CD4-positive, CD25-positive, alpha-beta regulatory T cell (primary cell): ENCODE data around the gene SYT7. TPM values are rescaled to one million over a fixed set of nuclear protein-coding genes. Genes with fewer than 3 reads are reported as not detected.

Experiments
- ATAC-seq, 2 donors: fragments of 150-1000 bp; cut with Tn5 transposase; one replicate each; pipeline ENCODE4 v1.10.0; 2021; ENCODE audit warnings: low read depth in 2 of 2, moderate number of reproducible peaks in 2 of 2, moderate library complexity in 1 of 2
- DNase-seq, 3 donors: peaks; one replicate each; pipeline versions ENCODE4 v3.0.0 to v3.0.0-alpha.2; 2012 to 2022; ENCODE audit warnings: mixed read lengths in 1 of 3
- H3K27ac ChIP-seq: one replicate; pipeline ENCODE4 v1.7.0; 2013; ENCODE audit warnings: mild to moderate bottlenecking, low read length; ENCODE audit not compliant: insufficient read depth, poor library complexity, severe bottlenecking
- H3K27me3 ChIP-seq: one replicate; pipeline ENCODE4 v1.7.0; 2013; ENCODE audit warnings: low read length; ENCODE audit not compliant: control insufficient read depth, insufficient read depth
- H3K36me3 ChIP-seq: one replicate; pipeline ENCODE4 v1.7.0; 2013; ENCODE audit warnings: mild to moderate bottlenecking, low read length, moderate library complexity; ENCODE audit not compliant: control insufficient read depth, insufficient read depth
- H3K4me1 ChIP-seq: 2 replicates; pipeline ENCODE4 v1.7.0; 2013; ENCODE audit warnings: mild to moderate bottlenecking, low read length; ENCODE audit not compliant: insufficient read depth, control insufficient read depth, poor library complexity, severe bottlenecking
- H3K4me3 ChIP-seq: one replicate; pipeline ENCODE4 v1.7.0; 2013; ENCODE audit warnings: low read depth, mild to moderate bottlenecking, low read length, moderate library complexity
- H3K9me3 ChIP-seq, 2 experiments: 1 replicate in 1 of 2; 2 replicates in 1 of 2; pipeline ENCODE4 v1.7.0; 2013; ENCODE audit warnings: low read length in 2 of 2, mild to moderate bottlenecking in 1 of 2, moderate library complexity in 1 of 2; ENCODE audit not compliant: control insufficient read depth in 2 of 2
- H3K27ac Mint-ChIP-seq, 3 donors: one replicate each; pipeline ENCODE4 v1.8.0; 2020 to 2022; ENCODE audit warnings: mild to moderate bottlenecking in 3 of 3, mixed read lengths in 3 of 3, moderate library complexity in 2 of 3
- H3K27me3 Mint-ChIP-seq: one replicate; pipeline ENCODE4 v1.8.0; 2022; ENCODE audit warnings: mild to moderate bottlenecking, mixed read lengths
- H3K36me3 Mint-ChIP-seq: one replicate; pipeline ENCODE4 v1.8.0; 2020; ENCODE audit warnings: mixed read lengths
- H3K4me1 Mint-ChIP-seq, 4 donors: one replicate each; pipeline ENCODE4 v1.8.0; 2020 to 2022; ENCODE audit warnings: mixed read lengths in 4 of 4, mild to moderate bottlenecking in 1 of 4
- H3K4me3 Mint-ChIP-seq, 4 donors: one replicate each; pipeline ENCODE4 v1.8.0; 2020 to 2022; ENCODE audit warnings: mild to moderate bottlenecking in 4 of 4, mixed read lengths in 4 of 4, moderate library complexity in 3 of 4
- H3K9me3 Mint-ChIP-seq, 7 donors: one replicate each; pipeline ENCODE4 v1.8.0; 2020 to 2022; ENCODE audit warnings: mixed read lengths in 7 of 7, mild to moderate bottlenecking in 3 of 7, moderate library complexity in 2 of 7
- polyA plus RNA-seq, 4 donors: library from polyadenylated mRNA; unstranded; fragments of 300-500 nt; fragmentation: Illumina TruSeq; gene quantifications; one replicate each; pipeline ENCODE4 v1.2.3, GENCODE V29; 2021
- total RNA-seq: library from RNA; stranded (reverse); gene quantifications from one replicate; pipeline ENCODE4 v1.2.3, GENCODE V29; 2022

The SYT7 gene
- total and polyA plus RNA-seq, 5 donors from 2014 or later: 0.20 TPM; not detected in 4

- Mint-ChIP-seq H3K4me1 (no peaks in the 10 kb centered on the region), H3K27ac (no peak overlapping the region), H3K9me3 (peaks cover 0 to 7% (median 0%) of the 10 kb centered on the region in 7 donors), H3K4me3 (no peak overlapping the region), H3K27me3 (peaks cover 9% of the 10 kb centered on the region), H3K36me3 (no peaks in the 10 kb centered on the region)
- no peaks in the 10 kb centered on the region for H3K4me1 ChIP-seq
- no peak for DNase-seq
- H3K9me3 ChIP-seq: no peaks in the 10 kb centered on the region
- H3K27me3 ChIP-seq: no peaks in the 10 kb centered on the region
- no peak for ATAC-seq
- H3K27ac ChIP-seq: no peak overlapping the region
- no peaks in the 10 kb centered on the region for H3K36me3 ChIP-seq
- H3K4me3 ChIP-seq: no peak overlapping the region
Observed at GRCh38 chr11:61529537-61530225, 51.2 kb downstream of the SYT7 start.

DNA sequence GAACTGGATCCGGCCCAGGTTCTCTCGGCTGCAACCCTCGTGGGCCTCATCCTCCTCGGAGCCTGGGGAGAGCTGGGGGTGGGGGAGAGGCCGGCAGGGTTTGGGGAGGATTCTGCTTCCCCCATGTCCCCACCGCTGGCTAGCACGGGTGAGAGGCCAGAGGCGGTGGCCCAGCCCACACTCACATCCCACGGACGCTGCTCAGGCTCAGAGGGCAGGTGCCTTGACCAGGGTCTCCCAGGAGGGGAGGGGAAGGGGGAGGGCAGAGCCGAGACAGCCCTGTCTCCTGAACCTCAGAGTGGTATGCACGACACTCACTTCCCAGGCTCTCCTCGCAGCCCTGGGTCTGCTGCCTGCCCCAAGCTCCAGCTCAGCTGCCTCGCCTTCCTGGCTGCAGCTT is 52.8 kb downstream of the SYT7 start:
- Histone ChIP-seq H3K4me1 (no peaks in the 10 kb centered on the region), H3K27ac (no peak overlapping the region), H3K9me3 (no peaks in the 10 kb centered on the region), H3K4me3 (no peak overlapping the region), H3K27me3 (no peaks in the 10 kb centered on the region), H3K36me3 (no peaks in the 10 kb centered on the region)
- no peaks in the 10 kb centered on the region for H3K4me1 Mint-ChIP-seq
- H3K36me3 Mint-ChIP-seq: no peaks in the 10 kb centered on the region
- peaks cover 17% of the 10 kb centered on the region for H3K27me3 Mint-ChIP-seq
- H3K27ac Mint-ChIP-seq: no peak overlapping the region
- DNase-seq (no peak), ATAC-seq (no peak)
- peaks cover 0 to 6% (median 0%) of the 10 kb centered on the region in 7 donors for H3K9me3 Mint-ChIP-seq
- no peak overlapping the region for H3K4me3 Mint-ChIP-seq

GRCh38 chr11:61526956-61527731 is 53.7 kb downstream of the SYT7 start:
- Histone ChIP-seq H3K27ac (no peak overlapping the region), H3K27me3 (no peaks in the 10 kb centered on the region), H3K36me3 (no peaks in the 10 kb centered on the region), H3K4me3 (no peak overlapping the region), H3K9me3 (no peaks in the 10 kb centered on the region), H3K4me1 (no peaks in the 10 kb centered on the region)
- Mint-ChIP-seq H3K4me3 (no peak overlapping the region), H3K4me1 (no peaks in the 10 kb centered on the region), H3K27me3 (peaks cover 17% of the 10 kb centered on the region), H3K9me3 (peaks cover 0 to 6% (median 0%) of the 10 kb centered on the region in 7 donors), H3K36me3 (no peaks in the 10 kb centered on the region), H3K27ac (no peak overlapping the region)
- DNase-seq (no peak), ATAC-seq (no peak)

- H3K36me3 ChIP-seq: no peaks in the 10 kb centered on the region
- no peak overlapping the region for H3K4me3 Mint-ChIP-seq
Observed at GRCh38 chr11:61526229-61526628, 54.6 kb downstream of the SYT7 start.

GRCh38 chr11:61524963-61525587 is 55.8 kb downstream of the SYT7 start:
- DNase-seq (no peak), ATAC-seq (no peak)
- H3K27me3 ChIP-seq: no peaks in the 10 kb centered on the region
- H3K4me1 ChIP-seq: no peaks in the 10 kb centered on the region
- Mint-ChIP-seq H3K36me3 (no peaks in the 10 kb centered on the region), H3K4me3 (no peak overlapping the region), H3K4me1 (no peaks in the 10 kb centered on the region), H3K27me3 (peaks cover 17% of the 10 kb centered on the region), H3K9me3 (peaks cover 0 to 4% (median 0%) of the 10 kb centered on the region in 7 donors), H3K27ac (no peak overlapping the region)
- H3K4me3 ChIP-seq: no peak overlapping the region
- no peaks in the 10 kb centered on the region for H3K36me3 ChIP-seq
- H3K27ac ChIP-seq: no peak overlapping the region
- no peaks in the 10 kb centered on the region for H3K9me3 ChIP-seq

More at GRCh38 chr11:61526229-61526628, 54.6 kb downstream of the SYT7 start:
- Histone ChIP-seq H3K27me3 (no peaks in the 10 kb centered on the region), H3K27ac (no peak overlapping the region), H3K4me3 (no peak overlapping the region), H3K4me1 (no peaks in the 10 kb centered on the region), H3K9me3 (no peaks in the 10 kb centered on the region)
- H3K27ac Mint-ChIP-seq: no peak overlapping the region
- peaks cover 0 to 6% (median 0%) of the 10 kb centered on the region in 7 donors for H3K9me3 Mint-ChIP-seq
- DNase-seq (no peak), ATAC-seq (no peak)
- peaks cover 17% of the 10 kb centered on the region for H3K27me3 Mint-ChIP-seq
- no peaks in the 10 kb centered on the region for H3K4me1 Mint-ChIP-seq
- H3K36me3 Mint-ChIP-seq: no peaks in the 10 kb centered on the region

DNA sequence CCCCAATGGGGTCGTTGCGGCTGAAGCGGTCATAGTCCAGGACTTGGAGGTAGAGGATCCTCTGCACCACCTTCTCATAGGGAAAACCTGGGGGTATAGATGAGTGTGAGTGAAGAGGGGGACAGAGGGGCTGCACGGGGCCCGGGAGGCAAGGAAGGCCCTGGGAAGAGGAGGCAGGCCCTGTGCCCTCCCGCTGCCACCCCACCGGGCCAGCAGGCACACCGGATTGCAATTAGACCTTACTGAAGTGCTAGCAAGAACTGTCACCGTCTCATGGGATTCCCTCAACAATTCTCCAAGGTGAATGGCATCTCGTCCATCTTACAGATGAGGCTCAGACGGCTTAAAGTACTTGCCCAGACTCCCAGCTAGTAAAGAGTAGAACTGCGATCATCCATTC is 56.4 kb downstream of the SYT7 start:
- H3K4me1 ChIP-seq: no peaks in the 10 kb centered on the region
- Mint-ChIP-seq H3K9me3 (peaks cover 0 to 4% (median 0%) of the 10 kb centered on the region in 7 donors), H3K4me1 (no peaks in the 10 kb centered on the region), H3K27me3 (peaks cover 17% of the 10 kb centered on the region), H3K4me3 (no peak overlapping the region), H3K36me3 (no peaks in the 10 kb centered on the region), H3K27ac (no peak overlapping the region)
- DNase-seq (no peak), ATAC-seq (no peak)
- H3K9me3 ChIP-seq: no peaks in the 10 kb centered on the region
- H3K4me3 ChIP-seq: no peak overlapping the region
- H3K36me3 ChIP-seq: no peaks in the 10 kb centered on the region
- H3K27me3 ChIP-seq: no peaks in the 10 kb centered on the region
- no peak overlapping the region for H3K27ac ChIP-seq

DNA sequence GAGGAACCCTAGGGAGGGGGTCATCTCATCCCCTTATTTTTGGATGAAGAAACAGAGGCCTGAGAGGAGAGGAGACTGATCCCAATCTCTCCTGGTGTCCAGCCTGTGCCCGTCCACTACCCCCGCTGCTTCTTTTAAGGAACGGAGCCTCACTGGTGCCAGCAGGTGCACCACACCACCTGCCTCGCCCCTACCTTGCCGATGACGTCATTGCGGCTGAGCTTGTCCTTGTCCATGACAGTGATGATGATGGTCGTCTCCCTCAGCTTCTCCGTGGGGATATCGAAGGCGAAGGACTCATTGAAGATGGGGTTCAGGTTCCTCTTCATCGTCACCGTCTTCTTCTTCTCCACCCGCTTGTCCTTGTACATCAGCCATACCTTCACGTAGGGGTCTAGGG is 58.0 kb downstream of the SYT7 start:
- peaks cover 0 to under 1% (median 0%) of the 10 kb centered on the region in 4 donors for H3K4me1 Mint-ChIP-seq
- DNase-seq (no peak), ATAC-seq (no peak)
- no peaks in the 10 kb centered on the region for H3K4me1 ChIP-seq
- H3K9me3 ChIP-seq: no peaks in the 10 kb centered on the region
- no peak overlapping the region for H3K4me3 Mint-ChIP-seq
- H3K27ac Mint-ChIP-seq: no peak overlapping the region
- no peaks in the 10 kb centered on the region for H3K36me3 ChIP-seq
- H3K36me3 Mint-ChIP-seq: no peaks in the 10 kb centered on the region
- peaks cover 0 to 4% (median 0%) of the 10 kb centered on the region in 7 donors for H3K9me3 Mint-ChIP-seq
- H3K27ac ChIP-seq: no peak overlapping the region
- no peak overlapping the region for H3K4me3 ChIP-seq
- no peaks in the 10 kb centered on the region for H3K27me3 ChIP-seq
- peaks cover 17% of the 10 kb centered on the region for H3K27me3 Mint-ChIP-seq
